HUDEP-2 (cell line): Measurements from ENCODE around the gene SRSF2.
"Not testable (repeated sequence)": the region's sequence is repeated elsewhere in the genome, so short reads cannot be mapped to it uniquely, and the experiment has no call there.

Source experiments
- DNase-seq, 76 experiments: peaks; one replicate each; lab custom pipeline; 2025; ENCODE audit not compliant: unreplicated experiment in 76 of 76; lab: John Stamatoyannopoulos, UW

SRSF2 gene, protein sequence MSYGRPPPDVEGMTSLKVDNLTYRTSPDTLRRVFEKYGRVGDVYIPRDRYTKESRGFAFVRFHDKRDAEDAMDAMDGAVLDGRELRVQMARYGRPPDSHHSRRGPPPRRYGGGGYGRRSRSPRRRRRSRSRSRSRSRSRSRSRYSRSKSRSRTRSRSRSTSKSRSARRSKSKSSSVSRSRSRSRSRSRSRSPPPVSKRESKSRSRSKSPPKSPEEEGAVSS

DNA sequence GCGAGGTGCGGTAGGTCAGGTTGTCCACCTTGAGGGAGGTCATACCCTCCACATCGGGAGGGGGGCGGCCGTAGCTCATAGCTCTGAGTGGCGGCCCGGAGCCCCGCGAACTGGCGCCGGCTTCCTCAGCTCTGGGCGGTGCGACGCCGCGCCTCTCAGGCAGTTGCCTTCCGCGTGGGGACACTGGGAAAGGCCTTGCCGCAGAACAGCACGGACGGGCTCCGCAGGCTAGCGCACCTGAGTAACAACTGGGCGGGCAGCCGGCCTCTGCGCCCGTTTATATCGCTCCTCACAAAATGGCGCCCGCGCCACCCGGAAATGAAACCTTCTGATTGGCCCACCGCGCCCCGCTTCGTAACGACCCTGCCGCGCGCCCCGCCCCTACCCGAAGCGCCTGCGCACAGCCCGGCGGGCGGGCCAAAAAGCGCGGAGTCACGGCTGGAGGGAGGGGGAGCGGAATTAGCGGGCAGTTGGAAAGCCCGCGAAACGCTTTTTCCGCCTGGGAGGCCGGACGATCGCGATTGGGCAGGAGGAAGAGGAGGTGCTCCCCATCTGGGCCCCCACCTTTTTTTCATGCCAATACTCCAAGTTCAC, at the start of gene SRSF2:
TSS of gene SRSF2 (minus strand) at position 250 of the 594 bp plus-strand sequence. CDS start at position 79, 171 bp downstream.
- DNase-seq, result peak in 75 of 76 experiments; percentile 84 to 99 (median 98)

- DNase-seq, result no peak
Observed at GRCh38 chr17:76784926-76785325, 47.8 kb upstream of the SRSF2 start.

GRCh38 chr17:76783146-76783545, 46.0 kb upstream of the SRSF2 start:
- DNase-seq, result no peak

DNA sequence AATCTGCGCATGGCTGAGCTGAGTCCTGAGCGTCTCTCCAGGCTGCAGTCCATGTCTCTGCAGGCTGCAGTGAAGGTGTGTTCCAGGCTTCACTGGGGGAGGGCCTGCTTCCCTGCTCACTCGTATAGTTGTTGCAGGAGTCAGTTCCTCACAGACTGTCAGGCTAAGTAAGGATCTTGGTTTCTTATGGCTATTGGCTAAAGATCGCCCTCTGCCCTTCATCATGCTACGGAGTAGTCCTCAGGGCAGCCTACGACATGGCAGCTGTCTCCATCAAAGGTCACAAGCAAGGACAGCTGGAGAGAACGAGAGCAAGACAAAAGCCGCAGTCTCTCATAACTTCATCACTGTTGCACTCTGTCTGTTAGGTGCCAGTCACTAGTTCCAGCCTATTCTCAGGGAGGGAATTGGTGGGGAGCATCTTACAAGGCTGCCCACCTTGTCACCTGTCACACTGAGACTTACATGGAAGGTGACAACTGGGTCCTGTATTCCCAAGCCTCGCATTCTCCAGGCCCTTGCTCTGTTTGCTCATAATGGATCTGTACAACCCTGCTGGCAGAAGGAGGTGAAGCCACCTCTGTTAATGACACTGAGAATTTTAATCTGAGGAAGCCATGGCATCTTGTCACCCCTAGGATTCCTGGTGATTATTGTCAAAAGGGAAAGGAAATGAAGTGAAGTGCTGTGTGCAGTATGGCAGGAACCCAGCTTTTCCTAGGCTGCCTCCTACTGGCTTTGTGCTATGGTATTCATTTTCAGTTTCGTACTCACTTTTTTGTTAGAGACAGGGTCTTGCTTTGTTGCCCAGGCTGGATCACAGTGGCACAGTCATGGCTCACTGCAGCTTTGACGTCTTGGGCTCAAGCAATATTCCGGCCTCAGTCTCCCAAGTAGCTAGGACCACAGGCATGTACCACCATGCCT, 44.2 kb upstream of the SRSF2 start:
- DNase-seq, result no peak

GRCh38 chr17:76775021-76775600, 38.0 kb upstream of the SRSF2 start:
- DNase-seq, result no peak

- peak in 9 of 76 experiments; percentile 1 to 27 (median 15) for DNase-seq
Observed at GRCh38 chr17:76772842-76773525, 35.9 kb upstream of the SRSF2 start.

GRCh38 chr17:76758570-76758969, 21.4 kb upstream of the SRSF2 start:
- no peak for DNase-seq

GRCh38 chr17:76757256-76757655, 20.1 kb upstream of the SRSF2 start:
- no peak for DNase-seq

DNA sequence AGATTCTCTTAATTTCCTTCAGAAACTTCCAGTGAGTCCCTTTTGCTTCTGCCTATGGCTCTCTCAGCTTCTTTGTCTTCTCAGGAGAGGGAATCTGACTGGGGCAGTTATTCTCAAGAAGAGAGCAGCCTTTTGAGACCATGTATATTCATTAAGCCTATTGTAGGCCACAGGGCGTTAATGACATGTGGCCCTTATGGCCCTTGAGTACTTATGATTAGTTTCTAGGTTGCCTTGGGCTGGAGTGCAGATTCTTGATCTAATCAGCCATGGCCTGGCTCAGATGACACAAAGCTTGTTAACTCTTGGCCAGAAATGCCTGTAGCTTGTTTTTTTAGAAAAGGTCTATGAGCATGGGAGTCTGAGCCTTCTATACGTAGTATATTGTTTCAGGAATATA, 18.2 kb upstream of the SRSF2 start:
- peak in 6 of 76 experiments; percentile 7 to 34 (median 16) for DNase-seq

GRCh38 chr17:76753061-76753961, 16.2 kb upstream of the SRSF2 start:
- no peak for DNase-seq

DNA sequence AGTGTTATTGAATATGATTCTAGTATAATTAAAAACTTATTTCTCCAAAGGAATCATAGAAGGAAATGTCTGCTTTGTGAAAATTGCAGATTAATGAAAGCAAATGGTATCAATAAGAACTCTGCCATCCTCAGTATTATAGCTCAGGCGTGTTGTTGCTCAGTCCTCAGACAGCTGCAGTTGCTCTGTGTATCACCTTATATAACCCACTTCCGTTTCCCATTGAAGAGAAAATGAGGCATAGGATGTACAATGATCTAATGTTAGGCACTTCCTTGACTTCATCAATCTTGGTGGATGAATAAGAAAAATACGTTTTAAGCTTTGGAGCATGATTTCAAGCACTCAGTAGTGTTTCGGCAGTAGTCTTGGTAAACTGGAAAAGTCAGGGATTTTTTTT, 14.9 kb upstream of the SRSF2 start:
- DNase-seq, result no peak

GRCh38 chr17:76751416-76751993, 14.4 kb upstream of the SRSF2 start:
- no peak for DNase-seq

DNA sequence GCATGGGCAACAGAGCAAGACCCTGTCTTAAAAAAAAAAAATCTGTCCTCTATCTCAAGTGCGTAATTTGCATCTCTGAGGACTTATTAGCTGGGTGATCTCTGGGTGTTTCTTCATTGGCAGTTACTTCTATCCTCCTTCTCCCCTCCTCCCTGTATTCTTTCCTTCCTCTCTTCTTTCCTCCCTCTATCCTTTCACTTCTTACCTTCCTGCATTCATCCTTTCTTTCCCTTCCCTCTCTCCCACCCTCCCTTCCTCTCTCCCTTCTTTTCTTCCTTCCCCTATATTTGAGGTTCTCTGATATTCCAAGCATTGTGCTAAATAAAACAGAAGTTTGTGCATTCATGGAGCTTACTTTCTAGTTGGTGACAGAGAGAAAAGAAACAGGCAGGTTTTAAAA, 11.5 kb upstream of the SRSF2 start:
- no peak for DNase-seq

DNA sequence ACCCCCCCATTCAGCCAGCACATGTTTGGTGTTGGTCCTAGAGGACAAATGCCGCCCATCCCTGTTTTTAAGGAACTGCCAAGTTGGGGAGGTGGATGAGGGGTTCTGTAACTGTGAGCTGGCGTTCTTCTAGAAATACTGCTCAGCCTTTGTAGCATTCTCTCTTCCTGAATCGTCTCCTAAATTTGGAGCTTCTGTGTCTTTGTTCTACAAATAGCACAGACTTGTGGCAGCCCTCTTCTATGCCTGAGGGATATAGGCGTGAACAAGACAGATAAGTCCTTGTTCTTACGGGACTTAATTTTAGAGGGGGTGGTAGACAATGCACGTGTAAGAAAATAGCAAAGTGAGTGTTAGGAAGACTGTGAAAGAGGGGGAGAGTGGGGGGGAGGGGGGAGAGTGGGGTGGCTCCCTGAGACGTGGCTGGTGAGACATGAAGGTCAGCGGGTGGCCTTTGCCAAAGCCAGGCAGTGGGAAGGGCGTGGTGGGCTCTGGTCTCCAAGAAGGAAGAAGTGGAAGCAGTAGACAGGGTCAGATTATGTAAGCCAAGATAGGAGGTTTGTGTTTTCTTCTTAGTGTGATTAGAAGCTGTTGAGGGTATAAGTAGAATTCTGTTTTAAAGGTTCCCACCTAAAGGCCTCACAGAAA, 10.7 kb upstream of the SRSF2 start:
- no peak for DNase-seq

DNA sequence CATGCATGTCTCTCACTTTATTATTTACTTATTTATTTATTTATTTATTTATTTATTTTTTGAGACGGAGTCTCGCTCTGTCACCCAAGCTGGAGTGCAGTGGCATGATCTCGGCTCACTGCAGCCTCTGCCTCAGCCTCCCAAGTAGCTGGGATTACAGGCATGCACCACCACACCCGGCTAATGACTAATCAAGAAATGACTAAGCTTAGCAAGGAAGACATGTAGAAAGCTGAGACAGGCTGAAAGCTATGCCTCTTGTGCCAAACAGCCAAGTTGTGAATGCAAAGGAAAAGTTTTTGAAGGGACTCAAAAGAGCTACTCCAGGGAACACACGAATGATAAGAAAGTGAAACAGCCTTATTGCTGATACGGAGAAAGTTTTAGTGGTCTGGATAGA, 8.7 kb upstream of the SRSF2 start:
- DNase-seq, result not testable (repeated sequence)

DNA sequence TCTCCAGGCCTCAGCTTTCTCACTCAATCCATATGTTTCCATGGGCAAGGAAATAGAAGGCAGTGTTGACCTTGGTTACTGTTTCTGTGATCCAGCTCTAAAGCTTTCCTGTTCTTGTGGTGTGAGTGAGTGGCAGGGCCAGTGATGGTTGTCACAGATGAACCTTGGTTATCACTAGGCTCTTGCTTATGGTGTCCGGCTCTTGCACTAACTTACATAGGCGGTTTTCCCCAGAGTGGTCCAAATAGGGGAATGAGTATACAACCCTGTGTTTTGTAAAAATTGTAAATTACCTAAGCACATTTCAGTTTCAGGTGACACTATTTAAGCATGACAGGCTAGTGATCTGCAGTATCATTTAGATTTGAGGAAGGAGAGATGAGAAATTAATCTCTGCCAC, 7.6 kb upstream of the SRSF2 start:
- no peak for DNase-seq

DNA sequence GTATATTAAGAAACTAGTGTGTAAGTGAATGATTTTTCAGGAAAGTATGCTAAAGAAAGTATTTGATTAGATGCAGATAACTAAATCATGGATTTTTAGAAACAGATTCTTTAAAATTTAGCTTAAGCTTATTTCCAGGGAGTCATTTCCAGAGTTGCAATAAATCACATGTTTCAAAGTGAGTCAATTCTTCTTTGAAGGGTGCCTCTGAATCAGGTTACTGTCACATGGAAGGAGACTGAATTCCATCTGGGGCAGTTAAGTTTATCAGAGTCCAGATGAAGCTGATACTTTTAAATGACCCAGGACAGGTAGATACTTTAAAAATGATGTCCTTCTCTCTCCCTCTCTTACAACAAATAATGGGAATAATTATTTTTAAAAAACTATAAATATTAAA, 5.8 kb upstream of the SRSF2 start:
- DNase-seq, result no peak

- DNase-seq, result no peak
Observed at GRCh38 chr17:76740329-76741118, 3.4 kb upstream of the SRSF2 start.
